Measurements from ENCODE around the gene SNAI3.

The SNAI3 gene

DNA sequence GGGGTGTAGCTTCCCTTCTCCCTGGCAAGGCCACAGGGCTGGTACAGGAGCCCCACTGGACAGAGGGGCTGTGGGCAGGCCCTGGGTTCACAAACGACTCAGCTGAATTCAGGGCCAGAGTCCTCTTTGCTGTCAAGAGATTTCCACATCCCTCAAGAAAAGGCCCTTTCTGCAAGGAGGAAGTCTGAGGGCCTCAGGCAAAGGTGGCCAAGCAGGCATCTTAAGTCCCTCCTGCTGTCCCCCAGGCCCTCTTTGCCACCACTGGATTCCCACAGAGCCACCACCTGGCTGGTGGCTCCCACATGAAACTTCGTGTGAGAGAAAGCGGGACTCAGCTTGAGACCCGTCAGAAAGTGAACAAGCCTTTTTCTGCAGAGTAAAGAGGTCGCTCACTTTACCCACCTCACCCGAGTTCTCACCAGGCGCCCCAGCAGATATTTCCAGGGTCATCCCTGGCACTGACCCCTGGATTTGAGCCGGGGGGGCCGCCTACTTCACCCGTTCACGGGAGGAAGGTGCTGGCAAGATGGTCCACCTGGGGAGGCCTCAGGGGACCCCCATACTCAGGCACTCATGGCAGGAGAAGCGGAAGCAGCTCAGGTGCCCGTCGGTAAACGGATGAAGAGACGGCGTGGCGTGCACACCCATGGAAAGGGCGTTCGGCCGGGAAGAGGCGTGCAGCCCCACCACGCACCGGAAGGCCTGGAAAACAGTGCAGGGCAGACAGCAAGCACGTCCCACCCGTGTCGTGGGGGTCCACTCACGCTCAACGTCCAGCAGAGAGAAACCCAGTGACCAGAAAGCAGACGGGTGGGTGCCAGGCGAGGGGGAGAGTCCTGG lies 16.3 kb upstream of the SNAI3 start:
- Histone ChIP-seq H3K36me3 (ENCODE audit: low read depth) (peaks cover 14% of the 10 kb centered on the region; the same call in 1 of the 2 replicates), H3K27me3 (ENCODE audit: insufficient read depth, poor library complexity, severe bottlenecking) (no peaks in the 10 kb centered on the region), H3K4me3 (ENCODE audit: severe bottlenecking) (no peak overlapping the region), H3K9me3 (ENCODE audit: severe bottlenecking) (no peaks in the 10 kb centered on the region), H3K4me1 (ENCODE audit: insufficient read depth, poor library complexity, severe bottlenecking) (peaks cover 7% of the 10 kb centered on the region), H3K27ac (ENCODE audit: poor library complexity, severe bottlenecking) (no peak overlapping the region)
- TF ChIP-seq, protein P1, sequence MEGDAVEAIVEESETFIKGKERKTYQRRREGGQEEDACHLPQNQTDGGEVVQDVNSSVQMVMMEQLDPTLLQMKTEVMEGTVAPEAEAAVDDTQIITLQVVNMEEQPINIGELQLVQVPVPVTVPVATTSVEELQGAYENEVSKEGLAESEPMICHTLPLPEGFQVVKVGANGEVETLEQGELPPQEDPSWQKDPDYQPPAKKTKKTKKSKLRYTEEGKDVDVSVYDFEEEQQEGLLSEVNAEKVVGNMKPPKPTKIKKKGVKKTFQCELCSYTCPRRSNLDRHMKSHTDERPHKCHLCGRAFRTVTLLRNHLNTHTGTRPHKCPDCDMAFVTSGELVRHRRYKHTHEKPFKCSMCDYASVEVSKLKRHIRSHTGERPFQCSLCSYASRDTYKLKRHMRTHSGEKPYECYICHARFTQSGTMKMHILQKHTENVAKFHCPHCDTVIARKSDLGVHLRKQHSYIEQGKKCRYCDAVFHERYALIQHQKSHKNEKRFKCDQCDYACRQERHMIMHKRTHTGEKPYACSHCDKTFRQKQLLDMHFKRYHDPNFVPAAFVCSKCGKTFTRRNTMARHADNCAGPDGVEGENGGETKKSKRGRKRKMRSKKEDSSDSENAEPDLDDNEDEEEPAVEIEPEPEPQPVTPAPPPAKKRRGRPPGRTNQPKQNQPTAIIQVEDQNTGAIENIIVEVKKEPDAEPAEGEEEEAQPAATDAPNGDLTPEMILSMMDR (IDR thresholded peaks at IDR 0.05; ENCODE audit: poor library complexity, severe bottlenecking), result no peak
- ATAC-seq (ENCODE audit: low read depth), result no peak
- DNase-seq (ENCODE audit: low spot score), result no peak

DNA sequence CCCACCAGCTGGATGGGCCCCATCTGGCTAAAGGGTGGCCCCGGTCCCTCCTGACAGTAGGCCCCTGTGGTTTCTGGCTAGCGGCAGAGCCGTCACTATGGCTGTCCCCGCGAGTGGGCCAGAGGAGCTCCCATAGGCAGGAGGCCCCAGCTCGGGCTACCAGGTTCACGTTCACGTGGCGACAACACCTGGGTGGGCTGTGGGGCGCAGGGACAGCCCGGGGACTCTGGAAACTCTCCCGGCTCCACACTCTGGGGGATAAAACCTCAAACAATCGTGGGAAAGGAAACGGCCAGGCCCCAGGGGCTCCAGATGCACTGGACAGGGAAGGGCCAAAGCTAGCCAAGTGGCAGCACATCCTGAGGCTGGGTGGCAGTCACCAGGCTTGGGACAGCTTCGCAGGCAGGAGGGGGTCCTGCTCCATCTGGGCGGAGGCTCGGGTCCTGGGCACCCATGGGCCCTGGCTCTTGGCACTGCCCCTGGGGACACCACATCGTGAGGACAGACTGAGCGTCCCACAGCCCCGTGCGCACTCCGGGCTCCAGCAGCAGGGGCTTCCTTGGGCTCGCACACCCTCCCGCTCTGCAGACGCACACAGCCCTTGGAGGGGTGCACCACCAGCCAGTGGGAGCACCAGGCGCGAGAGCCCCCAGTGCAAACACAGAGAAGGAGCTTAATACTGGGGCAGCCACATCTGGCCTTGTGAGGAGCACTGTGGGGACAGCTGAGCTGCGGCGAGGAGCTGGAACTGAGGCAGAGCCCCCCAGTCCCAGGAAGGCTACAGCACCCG lies 15.5 kb upstream of the SNAI3 start:
- H3K4me3 ChIP-seq (ENCODE audit: severe bottlenecking), result no peak overlapping the region

DNA sequence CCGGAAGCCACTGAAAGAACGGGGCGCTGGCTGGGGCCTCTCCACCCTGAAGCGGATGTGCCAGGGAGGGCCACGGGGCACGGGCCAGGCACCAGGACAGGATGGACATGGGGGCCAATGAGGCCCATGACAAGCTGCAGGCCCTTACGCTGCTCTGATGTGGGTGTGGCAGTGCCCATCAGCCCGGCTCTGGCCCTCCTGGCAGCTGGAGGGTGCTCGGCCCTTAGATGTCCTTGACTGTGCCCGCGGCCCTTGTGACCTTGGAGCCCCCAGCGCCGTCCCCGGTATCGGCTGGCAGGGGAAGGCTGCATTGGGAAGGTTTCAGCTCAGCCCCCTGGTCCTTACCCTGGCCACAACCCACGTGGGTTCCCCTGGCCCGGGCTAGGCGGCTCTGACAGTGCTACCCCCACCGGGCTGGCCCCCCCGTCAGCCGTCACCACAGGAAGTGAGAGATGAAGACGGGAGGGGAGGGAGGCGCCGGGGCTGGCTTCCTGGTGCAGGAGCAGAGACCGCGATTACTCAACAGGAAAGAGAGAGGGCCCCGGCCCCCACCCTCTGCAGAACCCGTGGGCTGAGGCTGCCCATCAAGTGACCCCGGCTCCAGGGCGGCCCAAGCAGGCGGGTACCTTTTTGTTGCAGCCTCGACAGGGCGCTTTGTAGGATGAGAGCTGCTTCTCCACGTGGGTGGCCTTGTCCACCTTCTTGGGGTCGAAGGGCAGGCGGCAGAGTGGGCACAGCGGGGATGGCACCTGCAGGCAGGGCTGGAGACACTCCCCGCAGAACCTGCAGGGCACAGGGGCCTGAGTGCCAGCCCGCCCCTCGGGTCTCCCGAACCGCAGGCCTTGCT lies 14.6 kb upstream of the SNAI3 start:
- Histone ChIP-seq H3K4me3 (ENCODE audit: severe bottlenecking) (no peak overlapping the region), H3K36me3 (ENCODE audit: low read depth) (peaks cover 20% of the 10 kb centered on the region), H3K4me1 (ENCODE audit: insufficient read depth, poor library complexity, severe bottlenecking) (peaks cover 7% of the 10 kb centered on the region), H3K27me3 (ENCODE audit: insufficient read depth, poor library complexity, severe bottlenecking) (no peaks in the 10 kb centered on the region), H3K27ac (ENCODE audit: poor library complexity, severe bottlenecking) (no peak overlapping the region), H3K9me3 (ENCODE audit: severe bottlenecking) (no peaks in the 10 kb centered on the region)
- DNase-seq (ENCODE audit: low spot score), result no peak
- TF ChIP-seq, protein P1 (IDR thresholded peaks at IDR 0.05; ENCODE audit: poor library complexity, severe bottlenecking), result no peak
- ATAC-seq (ENCODE audit: low read depth), result peak; percentile 48; the same call in 2 of the 3 replicates

More for the DNA sequence above, 15.5 kb upstream of the SNAI3 start:
- ATAC-seq (ENCODE audit: low read depth) (no peak), DNase-seq (ENCODE audit: low spot score) (no peak)
- peaks cover 20% of the 10 kb centered on the region for H3K36me3 ChIP-seq (ENCODE audit: low read depth)
- peaks cover 7% of the 10 kb centered on the region for H3K4me1 ChIP-seq (ENCODE audit: insufficient read depth, poor library complexity, severe bottlenecking)
- no peaks in the 10 kb centered on the region for H3K9me3 ChIP-seq (ENCODE audit: severe bottlenecking)
- no peaks in the 10 kb centered on the region for H3K27me3 ChIP-seq (ENCODE audit: insufficient read depth, poor library complexity, severe bottlenecking)
- H3K27ac ChIP-seq (ENCODE audit: poor library complexity, severe bottlenecking), result no peak overlapping the region
- TF ChIP-seq, protein P1 (IDR thresholded peaks at IDR 0.05; ENCODE audit: poor library complexity, severe bottlenecking), result no peak

DNA sequence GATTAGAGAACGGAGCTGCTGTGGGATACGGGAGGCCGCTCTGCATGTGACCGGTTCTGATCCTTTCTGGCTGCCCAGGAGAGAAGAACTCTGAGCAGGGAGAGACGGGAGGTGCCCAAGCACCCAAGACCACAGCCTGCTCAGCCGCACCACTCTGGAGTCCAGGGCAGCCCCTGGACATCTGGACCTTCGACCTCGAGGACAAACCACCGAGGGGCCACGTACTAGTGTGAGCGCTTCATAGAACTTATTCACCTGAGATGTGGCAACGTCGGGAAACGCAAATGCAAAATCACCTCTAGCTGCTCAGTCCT lies 14.0 kb upstream of the SNAI3 start:
- no peaks in the 10 kb centered on the region for H3K27me3 ChIP-seq (ENCODE audit: insufficient read depth, poor library complexity, severe bottlenecking)
- peaks cover 20% of the 10 kb centered on the region for H3K36me3 ChIP-seq (ENCODE audit: low read depth)
- TF ChIP-seq, protein P1 (IDR thresholded peaks at IDR 0.05; ENCODE audit: poor library complexity, severe bottlenecking), result no peak
- DNase-seq (ENCODE audit: low spot score) (no peak), ATAC-seq (ENCODE audit: low read depth) (no peak)
- no peak overlapping the region for H3K4me3 ChIP-seq (ENCODE audit: severe bottlenecking)
- H3K27ac ChIP-seq (ENCODE audit: poor library complexity, severe bottlenecking), result no peak overlapping the region
- H3K4me1 ChIP-seq (ENCODE audit: insufficient read depth, poor library complexity, severe bottlenecking), result peaks cover 7% of the 10 kb centered on the region
- no peaks in the 10 kb centered on the region for H3K9me3 ChIP-seq (ENCODE audit: severe bottlenecking)
